HG03103 (cell line): Measurements from ENCODE around the gene CHIC1.
"Not testable (repeated sequence)": the region's sequence is repeated elsewhere in the genome, so short reads cannot be mapped to it uniquely, and the experiment has no call there.

Source experiments
- ATAC-seq: cut with Tn5 transposase; IDR thresholded peaks from one replicate; pipeline ENCODE4 v1.9.1; 2021; ENCODE audit warnings: low read depth; ENCODE audit not compliant: unreplicated experiment

Gene CHIC1

GRCh38 chrX:73562984-73563737 lies at the start of gene CHIC1:
TSS of gene CHIC1 (plus strand) at chrX:73563197. CDS start at chrX:73563285, 88 bp downstream.
- ATAC-seq, result peak; percentile 53

- ATAC-seq, result not testable (repeated sequence)
Observed at GRCh38 chrX:73522823-73523222, 40.2 kb upstream of the CHIC1 start.

GRCh38 chrX:73524906-73525305 lies 38.1 kb upstream of the CHIC1 start:
- no peak for ATAC-seq

- ATAC-seq, result no peak
Observed at GRCh38 chrX:73525928-73526690, 36.9 kb upstream of the CHIC1 start.

- not testable (repeated sequence) for ATAC-seq
Observed at GRCh38 chrX:73531655-73532054, 31.3 kb upstream of the CHIC1 start.

GRCh38 chrX:73556159-73556558 lies 6.8 kb upstream of the CHIC1 start:
- no peak for ATAC-seq

- no peak for ATAC-seq
Observed at GRCh38 chrX:73561801-73562200, 1.2 kb upstream of the CHIC1 start.

GRCh38 chrX:73562458-73562857 lies 539 bp upstream of the CHIC1 start:
- no peak for ATAC-seq

- peak; percentile 26 for ATAC-seq
Observed at GRCh38 chrX:73563738-73564068, 706 bp downstream of the CHIC1 start.

GRCh38 chrX:73577361-73577760 lies 14.4 kb downstream of the CHIC1 start:
- ATAC-seq, result no peak

GRCh38 chrX:73581002-73581628 lies 18.1 kb downstream of the CHIC1 start:
- no peak for ATAC-seq

- not testable (repeated sequence) for ATAC-seq
Observed at GRCh38 chrX:73597758-73598157, 34.8 kb downstream of the CHIC1 start.

- no peak for ATAC-seq
Observed at GRCh38 chrX:73615022-73615421, 52.0 kb downstream of the CHIC1 start.

GRCh38 chrX:73641669-73642068 lies 78.7 kb downstream of the CHIC1 start:
- ATAC-seq, result not testable (repeated sequence)

- no peak for ATAC-seq
Observed at GRCh38 chrX:73647212-73647611, 84.2 kb downstream of the CHIC1 start.

GRCh38 chrX:73647632-73648322 lies 84.8 kb downstream of the CHIC1 start:
- ATAC-seq, result no peak

- not testable (repeated sequence) for ATAC-seq
Observed at GRCh38 chrX:73661322-73661721, 98.3 kb downstream of the CHIC1 start.

GRCh38 chrX:73668779-73669178 lies 105.8 kb downstream of the CHIC1 start:
- no peak for ATAC-seq

GRCh38 chrX:73681408-73681807 lies 118.4 kb downstream of the CHIC1 start:
- ATAC-seq, result no peak

- no peak for ATAC-seq
Observed at GRCh38 chrX:73683236-73683859, 120.4 kb downstream of the CHIC1 start.
